HG02981 (cell line): ENCODE data around the gene MYO10.
"Not testable (repeated sequence)": the region's sequence is repeated elsewhere in the genome, so short reads cannot be mapped to it uniquely, and the experiment has no call there.

ENCODE experiments used
- ATAC-seq: cut with Tn5 transposase; IDR thresholded peaks from one replicate; pipeline ENCODE4 v1.9.1; 2021; ENCODE audit warnings: mild to moderate bottlenecking, moderate library complexity; ENCODE audit not compliant: unreplicated experiment

The MYO10 gene

DNA sequence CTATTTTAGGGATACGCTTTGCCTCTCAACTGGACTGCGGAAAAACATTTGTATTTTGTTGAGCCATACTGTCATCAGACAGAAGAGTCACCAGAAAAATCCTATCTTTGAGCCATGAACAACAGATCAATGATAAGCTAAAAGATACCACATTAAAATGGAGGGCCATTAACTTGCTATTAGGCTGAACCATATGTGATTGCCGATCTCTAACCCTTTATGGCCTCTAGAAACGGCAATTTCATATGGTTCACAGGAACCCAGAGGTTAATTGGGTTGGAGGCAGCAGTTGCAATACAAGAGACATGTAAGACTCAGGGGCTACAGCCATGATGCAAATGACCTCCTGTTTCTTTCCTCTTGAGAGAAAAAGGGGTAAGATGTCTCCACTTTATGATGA is 69.8 kb downstream of the MYO10 start:
- no peak for ATAC-seq

DNA sequence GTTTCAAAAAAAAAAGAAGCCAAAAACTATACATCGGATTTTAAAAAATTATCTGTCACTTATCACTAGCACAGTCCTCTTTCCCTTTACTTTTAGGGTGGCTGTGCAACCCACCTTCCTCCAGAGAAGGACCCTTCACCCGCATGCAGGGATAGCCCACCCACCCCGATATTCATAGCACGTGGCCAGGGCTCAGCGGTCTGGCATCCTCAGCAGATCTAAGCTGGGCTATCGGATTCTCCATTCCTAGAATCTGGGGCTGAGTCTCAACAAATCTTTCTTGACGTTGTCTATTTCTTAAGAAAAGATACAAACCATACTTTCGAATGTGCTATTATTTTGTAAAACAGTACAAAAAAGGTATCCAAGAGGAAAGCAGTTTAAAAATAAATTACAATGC is 70.9 kb downstream of the MYO10 start:
- no peak for ATAC-seq

DNA sequence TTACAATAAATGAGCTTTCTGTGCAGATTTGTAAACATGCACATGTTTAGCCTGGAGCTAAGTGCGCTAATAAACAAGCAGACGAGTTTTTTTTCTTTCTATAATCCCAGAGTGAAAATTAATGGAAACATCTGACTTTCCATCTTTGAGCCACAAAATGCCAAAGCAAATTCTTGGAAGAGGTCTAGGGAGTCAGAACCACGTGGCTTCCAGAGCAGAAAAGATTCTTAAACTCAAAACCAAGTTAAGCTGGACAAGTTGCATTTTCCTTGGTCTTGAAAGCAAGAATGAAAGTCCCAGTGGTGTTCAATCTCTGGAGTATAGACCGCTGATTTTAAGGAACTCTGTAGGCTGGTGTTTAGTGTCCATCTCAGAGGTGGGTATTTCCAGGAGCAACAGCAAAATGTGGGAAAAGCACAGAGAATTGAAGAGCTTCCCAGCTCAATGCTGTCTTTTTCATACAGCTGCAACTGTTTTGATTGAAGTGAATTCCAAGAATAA is 71.4 kb downstream of the MYO10 start:
- ATAC-seq, result no peak

DNA sequence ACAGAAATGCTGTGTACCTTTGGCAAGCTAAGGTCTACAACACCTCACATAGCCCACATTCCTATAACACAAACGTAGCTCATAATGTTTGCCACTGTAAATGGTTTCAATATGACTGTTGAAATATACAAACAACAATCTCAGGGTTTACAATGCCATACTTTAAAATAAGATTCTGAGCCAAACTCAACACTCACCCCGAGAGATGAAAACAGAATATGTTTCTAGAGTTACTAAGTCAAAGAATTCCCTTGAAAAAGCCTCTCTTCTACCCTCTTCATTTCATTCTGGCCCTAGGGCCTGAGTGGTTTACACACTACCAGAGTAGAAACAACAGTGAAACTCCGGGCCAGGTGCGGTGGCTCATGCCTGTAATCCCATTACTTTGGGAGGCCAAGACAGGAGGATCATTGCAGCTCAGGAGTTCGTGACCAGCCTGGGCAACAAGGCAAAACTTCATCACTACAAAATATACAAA is 72.6 kb downstream of the MYO10 start:
- ATAC-seq, result no peak

DNA sequence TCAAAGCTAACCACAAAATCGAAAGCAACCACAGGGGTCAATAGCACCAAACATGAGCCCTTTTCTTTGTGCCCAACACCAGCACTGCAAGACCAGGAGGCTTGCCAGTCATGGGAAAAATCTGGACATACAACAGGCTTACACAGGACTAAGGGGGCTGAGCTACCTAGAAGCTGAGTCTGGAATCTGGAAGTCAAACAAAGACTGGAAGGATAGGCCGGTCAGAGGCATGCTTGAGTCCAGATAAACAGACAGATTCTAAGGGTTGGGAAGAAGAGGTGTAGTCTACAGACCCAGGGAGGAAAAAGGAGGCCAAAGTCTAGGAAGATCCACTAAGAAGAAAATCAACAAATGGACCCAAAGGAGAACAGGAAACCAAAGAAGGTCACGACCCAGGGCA is 73.3 kb downstream of the MYO10 start:
- no peak for ATAC-seq

DNA sequence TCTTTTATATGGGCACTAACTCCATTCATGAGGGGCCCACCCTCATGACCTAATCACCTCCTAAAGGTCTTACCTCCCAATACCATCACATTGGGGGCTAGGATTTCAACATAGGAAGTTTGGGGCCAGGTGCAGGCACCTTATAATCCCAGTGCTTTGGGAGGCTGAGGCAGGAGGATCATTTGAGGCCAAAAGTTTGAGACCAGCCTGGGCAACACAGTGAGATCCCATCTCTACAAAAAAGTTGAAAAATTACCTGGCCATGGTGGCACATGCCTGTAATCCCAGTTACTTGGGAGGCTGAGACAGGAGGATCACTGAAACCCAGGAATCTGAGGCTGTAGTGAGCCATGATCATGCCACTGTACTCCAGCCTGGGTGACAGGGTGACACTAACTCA is 76.7 kb downstream of the MYO10 start:
- ATAC-seq, result no peak

DNA sequence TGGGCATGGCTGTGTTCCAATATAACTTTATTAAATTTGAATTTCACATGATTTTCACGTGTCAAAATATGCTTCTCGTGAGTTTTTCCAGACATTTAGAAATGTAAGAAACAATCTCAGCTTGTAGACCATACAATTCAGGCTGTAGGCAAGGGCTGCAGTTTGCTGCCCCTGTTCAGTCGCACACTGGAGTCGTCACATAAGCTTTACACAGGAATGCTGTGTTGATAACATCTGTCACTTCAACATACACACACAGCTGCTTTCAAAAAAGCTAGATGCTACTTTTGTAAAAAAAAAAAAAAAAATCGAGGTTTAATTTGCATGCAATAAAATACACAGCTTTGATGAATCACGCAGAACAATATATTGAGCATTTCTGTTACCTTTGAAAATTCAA is 77.9 kb downstream of the MYO10 start:
- ATAC-seq, result no peak

DNA sequence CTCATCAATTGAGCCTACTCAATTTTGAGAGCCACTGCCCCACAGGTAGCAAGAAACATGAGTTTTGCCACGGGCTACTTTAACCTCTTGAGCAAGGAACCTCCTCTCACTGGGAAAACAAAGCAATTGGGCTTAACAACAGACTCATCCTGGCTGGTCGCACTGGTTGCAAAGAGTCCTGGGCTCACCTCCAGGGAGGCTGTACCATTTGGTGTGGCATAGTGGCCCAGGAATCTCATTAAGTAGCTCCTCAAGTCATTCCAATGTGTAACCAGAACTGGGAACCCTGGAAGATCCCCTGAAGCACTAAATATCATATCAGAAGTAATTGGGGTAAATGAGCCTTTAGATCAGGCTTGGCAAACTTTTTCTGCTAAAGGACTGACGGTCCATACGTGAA is 78.5 kb downstream of the MYO10 start:
- no peak for ATAC-seq

DNA sequence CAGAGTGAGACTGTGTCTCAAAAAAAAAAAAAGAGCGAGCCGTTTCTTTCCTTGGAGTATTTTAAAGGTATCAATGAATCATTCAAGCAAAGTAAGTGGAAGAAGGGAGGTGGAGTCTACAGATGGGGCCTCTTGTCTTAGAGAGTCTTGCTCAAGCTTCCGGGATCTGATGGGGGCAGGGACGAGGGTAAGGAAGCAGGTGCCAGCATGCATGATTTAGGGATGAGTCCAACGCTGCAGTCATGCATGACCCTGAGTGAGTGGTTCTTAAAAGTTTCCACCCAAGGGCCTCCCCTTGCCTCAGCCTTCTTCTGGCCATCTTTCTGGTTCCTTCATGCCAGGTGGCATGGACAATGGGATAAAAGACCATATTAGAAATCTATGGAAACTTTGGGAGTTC is 79.6 kb downstream of the MYO10 start:
- no peak for ATAC-seq

DNA sequence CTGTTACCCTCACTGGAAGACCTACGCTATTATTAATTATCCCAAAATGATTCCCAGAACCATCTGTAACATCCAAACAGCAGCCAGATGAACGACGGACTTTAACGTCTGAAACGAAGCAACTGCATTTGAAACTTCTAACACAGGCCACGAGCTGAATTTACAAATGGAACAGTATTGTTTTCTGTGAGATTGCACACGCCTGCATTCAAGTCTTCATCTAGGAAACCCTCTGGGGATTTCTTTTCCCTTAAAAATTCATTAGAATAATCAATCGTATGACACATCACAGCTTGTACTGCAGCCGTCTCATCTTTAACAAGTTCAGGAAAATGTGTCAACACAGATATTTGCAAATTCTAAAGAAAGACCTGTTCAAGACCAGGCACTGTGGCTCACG is 80.2 kb downstream of the MYO10 start:
- ATAC-seq, result no peak

DNA sequence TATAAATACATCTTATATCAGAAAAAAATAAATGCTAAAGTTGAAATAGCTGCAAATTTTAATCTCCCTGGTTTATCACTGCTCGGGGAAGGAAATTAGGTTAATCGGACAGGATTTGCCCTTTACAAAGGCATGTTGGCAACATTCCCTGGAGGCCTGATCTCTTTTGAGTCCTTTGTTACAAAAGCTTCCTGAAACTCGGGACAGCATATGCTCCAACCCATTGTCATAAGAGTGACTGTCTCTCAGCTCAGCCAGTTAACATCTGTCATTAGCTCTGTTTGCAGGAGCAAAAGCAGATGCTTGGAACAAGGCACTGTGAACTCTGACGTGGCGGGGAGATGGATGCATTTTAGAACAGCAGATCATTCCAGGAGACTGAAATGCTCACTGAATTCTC is 80.6 kb downstream of the MYO10 start:
- ATAC-seq, result no peak

DNA sequence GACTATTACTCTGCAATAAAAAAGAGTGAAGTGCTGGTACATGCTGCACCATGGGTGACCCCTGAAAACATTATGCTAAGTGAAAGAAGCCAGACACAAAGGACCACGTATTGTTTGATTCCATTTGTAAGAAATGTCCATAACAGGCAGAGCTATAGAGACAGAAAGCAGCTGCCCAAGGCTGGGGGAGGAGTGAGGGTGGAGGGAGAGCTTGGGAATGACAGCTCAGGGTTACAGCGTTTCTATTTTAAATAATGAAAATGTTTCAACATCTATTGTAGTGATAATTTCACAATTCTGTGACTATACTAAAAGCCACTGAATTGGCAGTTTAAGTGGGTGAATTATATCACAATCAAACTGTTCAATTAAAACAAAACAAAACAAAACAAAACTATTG is 81.7 kb downstream of the MYO10 start:
- ATAC-seq, result no peak

DNA sequence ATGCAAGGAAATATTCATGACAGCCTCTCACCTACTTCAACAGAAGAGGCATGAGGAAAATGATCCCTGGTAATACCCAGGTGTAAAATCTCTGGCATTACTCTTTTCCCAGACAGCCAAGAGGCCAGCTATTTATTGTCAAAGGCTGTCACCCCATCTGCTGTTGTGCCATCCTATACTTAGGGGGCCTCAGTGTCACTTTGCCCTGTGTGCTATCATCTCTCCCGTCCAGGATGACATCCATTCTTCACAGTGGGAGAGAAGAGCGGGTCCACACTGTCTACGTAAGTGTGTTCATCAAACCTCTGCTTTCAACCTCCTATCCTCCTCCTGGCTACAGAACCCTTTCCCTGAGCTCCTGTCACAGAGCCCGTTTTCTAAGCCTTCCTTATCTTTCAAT is 82.6 kb downstream of the MYO10 start:
- no peak for ATAC-seq

DNA sequence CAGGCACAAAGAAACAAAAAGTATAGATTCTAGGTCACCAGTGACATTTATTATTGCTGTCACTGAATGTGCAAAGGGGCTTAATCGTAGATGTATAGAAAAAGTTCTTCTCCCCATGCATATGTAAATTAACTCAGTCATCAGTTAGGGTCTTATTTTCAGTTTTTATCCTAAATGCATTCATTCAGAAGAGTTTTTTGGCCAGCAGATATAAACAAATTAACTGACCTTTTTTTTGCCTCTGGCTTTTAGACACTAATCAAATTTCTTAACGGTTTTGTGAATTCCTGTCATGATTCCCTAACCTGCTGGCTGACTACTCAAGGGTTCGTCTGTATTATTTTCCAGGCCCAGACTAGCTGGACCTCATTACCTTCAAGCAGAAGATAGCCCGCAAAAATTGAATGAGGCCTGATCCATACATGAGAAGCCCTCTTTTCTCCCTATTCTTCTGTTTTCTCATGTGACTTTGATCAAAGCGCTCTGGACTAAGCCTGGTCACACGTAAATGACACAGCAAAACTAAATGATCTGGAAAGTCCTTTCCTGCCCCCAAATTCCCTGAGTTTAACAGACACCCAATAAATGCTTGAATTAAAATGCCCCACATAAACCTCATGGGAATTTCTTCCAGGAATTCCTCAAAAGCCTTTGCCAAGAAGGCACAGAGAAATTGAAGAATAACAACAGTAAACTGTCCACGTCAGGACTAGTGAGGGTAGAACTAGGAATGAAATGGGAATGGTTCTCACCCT is 83.7 kb downstream of the MYO10 start:
- ATAC-seq, result no peak

DNA sequence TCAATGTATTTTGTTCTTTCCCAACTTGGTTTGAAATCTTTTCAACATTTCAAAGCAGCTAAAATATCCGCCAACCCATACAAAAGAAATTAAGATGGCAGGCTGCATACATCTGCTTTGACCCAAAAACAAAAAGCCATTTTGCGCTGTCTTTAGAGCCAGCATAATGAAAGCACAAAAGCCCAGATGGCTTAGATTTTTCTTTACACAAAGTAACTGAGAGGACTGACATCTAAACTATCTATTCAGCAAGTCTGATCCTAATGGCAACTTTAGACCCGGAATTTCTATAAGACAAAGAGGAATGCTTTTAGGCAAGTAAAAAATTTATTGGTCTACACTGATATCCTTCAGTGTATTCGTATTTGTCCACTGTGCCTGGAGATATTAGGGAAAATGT is 86.3 kb downstream of the MYO10 start:
- no peak for ATAC-seq

DNA sequence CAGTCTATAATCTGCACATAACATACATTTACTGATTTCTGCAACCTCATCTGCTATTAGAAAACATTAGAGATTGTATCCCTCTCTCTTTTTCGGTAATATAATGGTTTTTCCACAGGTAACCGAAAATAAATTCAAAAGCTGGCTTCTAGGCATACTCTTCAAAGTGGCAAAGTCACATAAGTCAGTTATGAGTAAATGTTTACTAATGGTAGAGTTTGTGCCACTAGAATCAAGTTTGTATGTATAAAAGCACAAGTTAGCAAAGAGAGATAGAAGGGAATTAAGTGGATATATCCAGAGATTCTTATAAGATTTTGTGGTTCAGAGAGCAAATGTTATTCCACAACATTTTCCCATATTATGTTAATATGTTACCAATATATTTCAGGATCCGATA is 86.9 kb downstream of the MYO10 start:
- ATAC-seq, result no peak

DNA sequence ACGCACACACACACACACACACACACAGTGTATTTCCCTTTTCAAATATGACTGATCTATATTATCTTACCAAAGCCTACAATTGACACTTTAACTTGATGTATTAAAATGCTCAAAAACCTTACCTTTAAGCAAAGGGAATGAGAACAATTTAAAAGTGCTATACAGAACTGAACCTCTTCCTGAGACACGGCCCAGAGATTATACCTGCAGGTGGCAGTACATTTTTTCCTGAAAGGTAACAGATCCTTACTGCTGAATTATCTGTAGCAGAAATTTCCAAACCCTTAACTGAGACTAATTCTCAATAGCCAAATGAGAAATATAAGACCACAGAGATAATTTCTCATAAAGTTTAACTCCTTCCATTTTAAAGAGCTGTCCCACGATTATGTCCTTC is 91.1 kb downstream of the MYO10 start:
- no peak for ATAC-seq

DNA sequence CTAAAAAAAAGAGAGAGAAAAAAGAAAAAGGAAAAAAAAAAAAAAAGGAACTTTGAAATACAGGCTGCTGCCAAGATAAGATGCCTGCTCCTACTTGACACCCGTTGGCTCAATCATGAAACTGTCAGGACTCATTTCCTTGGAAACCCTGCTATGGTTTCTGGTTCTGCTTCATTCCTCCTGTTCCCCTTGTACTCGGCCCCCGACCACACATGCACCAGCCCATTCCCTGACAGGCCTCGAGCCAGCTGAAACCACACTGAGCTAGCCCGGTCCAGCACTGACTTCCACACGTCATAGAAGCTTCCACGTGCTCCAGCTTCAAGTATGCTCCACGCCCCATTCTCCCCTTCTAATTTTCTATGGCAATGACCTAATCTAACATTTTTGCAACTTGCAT is 93.2 kb downstream of the MYO10 start:
- no peak for ATAC-seq

DNA sequence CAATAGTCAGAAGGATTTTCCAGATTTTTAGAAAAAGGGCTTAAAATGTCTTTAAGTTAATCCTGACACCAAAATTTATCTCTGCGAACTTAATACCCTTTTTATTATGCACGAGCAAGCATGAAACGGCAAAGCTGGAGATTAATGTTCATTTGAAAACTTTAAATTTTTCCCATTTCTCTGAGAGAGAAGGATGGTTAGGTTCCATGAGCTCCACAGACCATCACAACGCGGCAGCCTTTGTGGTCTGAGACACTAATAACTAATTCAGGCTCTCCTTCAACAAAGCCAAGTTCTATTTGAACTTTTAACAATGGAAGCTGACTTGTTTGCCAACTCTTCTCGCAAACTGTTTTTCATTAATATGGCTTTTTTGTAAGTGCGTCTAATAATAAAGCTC is 94.7 kb downstream of the MYO10 start:
- ATAC-seq, result no peak

DNA sequence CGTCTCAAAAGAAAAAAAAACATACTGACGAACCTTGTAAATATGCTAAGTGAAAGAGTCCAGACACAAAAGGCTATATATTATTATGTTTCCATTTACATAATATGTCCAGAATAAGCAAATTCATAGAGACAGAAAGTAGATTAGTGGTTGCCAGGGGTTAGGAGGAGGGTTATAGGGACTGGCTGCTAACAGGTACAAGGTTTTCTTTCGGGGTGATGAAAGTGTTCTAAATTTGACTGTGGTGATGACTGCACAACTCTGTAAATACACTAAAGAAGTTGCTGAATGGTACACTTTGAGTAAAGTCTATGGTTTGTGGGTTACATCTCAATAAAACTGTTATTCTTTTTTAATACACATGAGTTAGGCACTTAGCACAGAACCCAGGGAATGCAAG is 98.8 kb downstream of the MYO10 start:
- no peak for ATAC-seq

DNA sequence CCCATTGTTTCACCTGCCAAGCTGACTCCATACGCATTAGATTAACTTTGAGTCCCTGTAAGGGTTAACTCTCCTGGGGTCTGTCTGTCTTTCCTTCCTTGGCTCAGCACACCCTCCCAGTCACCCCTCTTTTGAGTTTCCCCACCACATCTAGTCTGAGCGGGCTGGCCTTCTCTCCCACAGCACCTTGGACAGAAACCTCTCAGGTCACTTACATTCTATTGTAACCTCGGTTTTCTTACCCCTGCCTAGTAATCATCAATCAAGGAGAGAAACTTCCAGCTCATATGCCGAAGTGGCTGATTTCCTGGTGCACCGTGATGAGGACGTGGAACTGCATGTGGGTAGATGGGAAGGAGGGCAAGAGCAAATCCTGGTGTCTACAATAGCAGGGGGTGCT is 102.1 kb downstream of the MYO10 start:
- no peak for ATAC-seq

DNA sequence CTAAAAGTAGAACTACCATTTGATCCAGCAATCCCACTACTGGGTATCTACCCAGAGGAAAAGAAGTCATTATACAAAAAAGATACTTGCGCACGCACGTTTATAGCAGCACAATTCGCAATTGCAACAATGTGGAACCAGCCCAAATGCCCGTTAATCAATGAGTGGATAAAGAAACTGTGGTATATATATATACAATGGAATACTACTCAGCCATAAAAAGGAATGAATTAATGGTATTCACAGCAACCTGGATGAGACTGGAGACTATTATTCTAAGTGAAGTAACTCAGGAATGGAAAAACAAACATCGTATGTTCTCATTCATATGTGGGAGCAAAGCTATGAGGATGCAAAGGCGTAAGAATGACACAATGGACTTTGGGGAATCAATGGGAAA is 104.8 kb downstream of the MYO10 start:
- not testable (repeated sequence) for ATAC-seq

DNA sequence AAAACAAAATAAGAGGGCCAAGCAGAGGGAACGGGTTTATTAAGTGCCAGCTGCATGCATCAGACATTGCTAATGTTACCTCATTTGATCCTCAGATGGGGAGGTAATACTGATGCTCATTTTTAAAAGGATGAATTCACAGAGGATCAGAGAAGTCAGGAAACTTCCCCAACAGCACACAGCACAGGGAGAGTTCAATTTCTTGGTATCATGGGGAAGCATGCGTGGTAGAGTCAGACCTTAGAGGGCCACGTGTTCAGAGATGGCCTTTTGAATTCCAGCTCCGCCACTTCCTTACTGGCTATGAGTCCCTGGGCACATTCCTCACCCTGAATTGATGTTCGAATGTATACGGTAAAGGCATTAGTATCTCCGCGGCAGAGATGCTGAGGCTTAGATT is 108.3 kb downstream of the MYO10 start:
- no peak for ATAC-seq
